Kidney (tissue), 14 donors: ENCODE measurements around the gene LRRN2. TPM values are rescaled to one million over a fixed set of nuclear protein-coding genes. Genes with fewer than 3 reads are reported as not detected.
"Not testable (repeated sequence)": the region's sequence is repeated elsewhere in the genome, so short reads cannot be mapped to it uniquely, and the experiment has no call there.

Source experiments
- DNase-seq, 5 donors: peaks; one replicate each; pipeline ENCODE4 v3.0.0-alpha.2; 2013 to 2020
- FAIRE-seq: peaks from 2 replicates; lab custom pipeline; 2012; peaks lifted over from hg19 to GRCh38; lab: Jason Lieb, UNC
- H3K27ac ChIP-seq, 2 donors: one replicate each; pipeline ENCODE4 v1.7.0; 2013; ENCODE audit warnings: low read depth in 2 of 2, low read length in 2 of 2, inconsistent platforms in 1 of 2
- H3K27me3 ChIP-seq: one replicate; pipeline ENCODE4 v1.7.1; 2013; ENCODE audit warnings: low read length, inconsistent platforms; ENCODE audit not compliant: control insufficient read depth, insufficient read depth
- H3K36me3 ChIP-seq, 3 donors: one replicate each; pipeline versions ENCODE4 v1.7.0 to v1.7.1; 2013; ENCODE audit warnings: low read length in 3 of 3, control low read depth in 1 of 3, inconsistent platforms in 1 of 3; ENCODE audit not compliant: insufficient read depth in 3 of 3, control insufficient read depth in 2 of 3
- H3K4me1 ChIP-seq, 3 donors: one replicate each; pipeline versions ENCODE4 v1.7.0 to v1.7.1; 2013; ENCODE audit warnings: low read length in 3 of 3, inconsistent platforms in 1 of 3, low read depth in 1 of 3; ENCODE audit not compliant: control insufficient read depth in 2 of 3, insufficient read depth in 2 of 3
- H3K4me3 ChIP-seq, 3 donors: one replicate each; pipeline versions ENCODE4 v1.7.0 to v1.8.1; 2013; ENCODE audit warnings: low read length in 3 of 3, control low read depth in 1 of 3, inconsistent platforms in 1 of 3
- H3K9ac ChIP-seq, 3 donors: one replicate each; pipeline versions ENCODE4 v1.7.0 to v1.7.1; 2013; ENCODE audit warnings: low read length in 3 of 3, control low read depth in 1 of 3, inconsistent platforms in 1 of 3
- H3K9me3 ChIP-seq, 3 donors: one replicate each; pipeline versions ENCODE4 v1.7.0 to v1.7.1; 2013; ENCODE audit warnings: low read length in 3 of 3, control low read depth in 1 of 3, inconsistent platforms in 1 of 3; ENCODE audit not compliant: control insufficient read depth in 2 of 3, insufficient read depth in 1 of 3
- intact Hi-C: fragments of 100-400 bp; cut with DNase I; formaldehyde crosslinking; loops from one replicate; pipeline ENCODE4 v1.11.1; 2022
- polyA plus RNA-seq: library from polyadenylated mRNA; stranded (reverse); fragments of 350-450 nt; fragmentation: Illumina TruSeq; extraction: RNeasy Lipid Tissue Mini Kit (QIAGEN cat#74804); gene quantifications from one replicate; pipeline ENCODE4 v1.2.3, GENCODE V29; 2014; ENCODE audit warnings: low read depth, low replicate concordance; ENCODE audit not compliant: insufficient read depth
- total RNA-seq: library from RNA; stranded (reverse); fragmentation: NEBNext Ultra II Directional; extraction: Animal tissue kit (Norgen Biotek cat#: 25700); gene quantifications from one replicate; pipeline ENCODE4 v1.2.1, GENCODE V29; 2021
- TF ChIP-seq, protein P1 (sequence below): IDR thresholded peaks from 3 replicates; pipeline ENCODE4 v1.5.1; 2012; ENCODE audit warnings: mild to moderate bottlenecking, moderate library complexity, borderline replicate concordance; ENCODE audit not compliant: insufficient read depth; ENCODE audit errors: extremely low read depth
- donor health status: control.
- donor health status: control.
- donor health status: control.
- donor health status: control.
- donor health status: control.
- donor health status: DM: yes; HTN: yes; CAD: no.
- donor health status: Normal renal cell carcinoma (clear cell type).

LRRN2 gene
- total and polyA plus RNA-seq, 2 donors from 2014 or later, result 14.4 to 16.0 TPM

DNA sequence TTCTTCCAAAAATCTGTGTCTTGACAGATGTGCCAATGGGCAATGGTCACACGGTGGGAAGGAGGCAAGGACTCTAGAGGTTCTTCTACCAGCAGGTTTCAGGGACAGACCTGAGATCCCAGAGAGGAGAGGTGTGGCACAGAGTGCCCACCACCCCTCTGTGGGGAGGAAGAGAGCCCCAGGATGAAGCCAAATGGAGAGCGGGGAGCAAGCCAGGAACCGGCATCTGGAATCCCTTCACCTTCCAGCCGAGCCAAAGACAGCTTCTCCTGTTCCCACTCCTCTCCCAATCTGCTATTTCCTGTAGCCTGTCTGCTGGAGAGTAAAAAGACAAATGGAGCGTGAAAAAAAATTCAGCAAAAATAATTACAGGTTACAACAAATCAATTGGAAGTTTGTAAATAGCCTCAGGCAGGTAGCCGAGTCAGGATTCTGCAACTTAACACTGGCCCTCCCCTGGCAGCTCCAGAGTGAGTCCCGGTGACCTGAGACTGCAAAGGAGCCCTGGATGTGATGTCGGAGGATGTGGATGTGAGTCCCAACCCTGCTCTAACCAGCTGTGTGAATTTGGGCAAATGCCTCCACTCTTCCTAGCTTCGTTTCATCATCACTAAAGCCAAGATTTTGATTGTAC lies 45.4 kb upstream of the LRRN2 start:
- no peaks in the 10 kb centered on the region for H3K9me3 ChIP-seq
- FAIRE-seq (no peak), DNase-seq (peak in 3 of 5 donors; percentile 39 to 55 (median 51))
- H3K27ac ChIP-seq, result no peak overlapping the region
- H3K4me3 ChIP-seq, result no peak overlapping the region
- no peak overlapping the region for H3K9ac ChIP-seq
- intact Hi-C loops, result no loop called here
- no peaks in the 10 kb centered on the region for H3K36me3 ChIP-seq
- TF ChIP-seq, protein P1, sequence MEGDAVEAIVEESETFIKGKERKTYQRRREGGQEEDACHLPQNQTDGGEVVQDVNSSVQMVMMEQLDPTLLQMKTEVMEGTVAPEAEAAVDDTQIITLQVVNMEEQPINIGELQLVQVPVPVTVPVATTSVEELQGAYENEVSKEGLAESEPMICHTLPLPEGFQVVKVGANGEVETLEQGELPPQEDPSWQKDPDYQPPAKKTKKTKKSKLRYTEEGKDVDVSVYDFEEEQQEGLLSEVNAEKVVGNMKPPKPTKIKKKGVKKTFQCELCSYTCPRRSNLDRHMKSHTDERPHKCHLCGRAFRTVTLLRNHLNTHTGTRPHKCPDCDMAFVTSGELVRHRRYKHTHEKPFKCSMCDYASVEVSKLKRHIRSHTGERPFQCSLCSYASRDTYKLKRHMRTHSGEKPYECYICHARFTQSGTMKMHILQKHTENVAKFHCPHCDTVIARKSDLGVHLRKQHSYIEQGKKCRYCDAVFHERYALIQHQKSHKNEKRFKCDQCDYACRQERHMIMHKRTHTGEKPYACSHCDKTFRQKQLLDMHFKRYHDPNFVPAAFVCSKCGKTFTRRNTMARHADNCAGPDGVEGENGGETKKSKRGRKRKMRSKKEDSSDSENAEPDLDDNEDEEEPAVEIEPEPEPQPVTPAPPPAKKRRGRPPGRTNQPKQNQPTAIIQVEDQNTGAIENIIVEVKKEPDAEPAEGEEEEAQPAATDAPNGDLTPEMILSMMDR, result no peak
- H3K4me1 ChIP-seq, result no peaks in the 10 kb centered on the region
- H3K27me3 ChIP-seq, result no peaks in the 10 kb centered on the region

DNA sequence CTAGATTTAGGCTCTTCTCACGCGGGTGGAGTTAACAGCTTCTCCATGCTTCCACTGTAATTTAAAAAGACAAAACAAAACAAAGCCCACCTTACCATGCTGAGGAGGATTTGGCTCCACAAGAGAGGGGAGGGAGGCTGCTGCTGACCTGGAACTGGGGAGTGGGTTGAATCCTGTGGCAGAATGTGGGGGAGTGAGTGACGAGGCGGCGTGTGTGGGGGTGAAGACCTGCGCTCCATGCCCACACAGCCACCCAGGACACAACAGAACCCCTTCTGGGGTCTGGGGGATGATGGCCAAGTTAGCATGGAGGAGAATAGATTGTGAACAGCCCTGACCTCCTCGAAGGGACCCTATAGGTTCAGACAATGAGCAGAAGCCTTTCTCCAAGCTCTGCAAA lies 44.0 kb upstream of the LRRN2 start:
- Histone ChIP-seq H3K27ac (no peak overlapping the region), H3K4me1 (no peaks in the 10 kb centered on the region), H3K9ac (no peak overlapping the region), H3K9me3 (no peaks in the 10 kb centered on the region), H3K27me3 (no peaks in the 10 kb centered on the region), H3K4me3 (no peak overlapping the region), H3K36me3 (no peaks in the 10 kb centered on the region)
- FAIRE-seq (no peak), DNase-seq (no peak)
- TF ChIP-seq, protein P1, result no peak
- intact Hi-C loops, result no loop called here

DNA sequence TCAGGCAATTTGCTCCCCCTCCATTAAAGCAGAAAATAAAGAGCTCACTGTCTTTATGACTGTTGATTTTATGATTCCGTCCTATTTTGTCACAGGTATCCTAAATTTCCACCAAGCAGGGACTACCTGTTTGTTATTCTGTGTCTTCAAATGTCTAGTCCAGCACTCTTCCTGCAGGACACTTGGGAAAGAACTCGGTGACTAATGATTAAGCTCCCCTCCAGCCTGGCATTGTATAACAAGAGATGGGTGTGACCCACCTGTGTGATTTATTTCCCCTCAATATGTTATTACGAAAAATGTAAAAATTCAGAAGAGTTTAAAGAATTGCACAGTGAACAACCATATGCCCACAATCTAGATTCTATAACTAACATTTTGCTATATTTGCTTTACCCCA lies 42.9 kb upstream of the LRRN2 start:
- no peak for FAIRE-seq
- Histone ChIP-seq H3K4me1 (no peaks in the 10 kb centered on the region), H3K4me3 (no peak overlapping the region), H3K9me3 (no peaks in the 10 kb centered on the region), H3K27ac (no peak overlapping the region), H3K36me3 (no peaks in the 10 kb centered on the region), H3K9ac (no peak overlapping the region), H3K27me3 (no peaks in the 10 kb centered on the region)
- DNase-seq, result no peak
- TF ChIP-seq, protein P1, result no peak
- intact Hi-C loops, result no loop called here

DNA sequence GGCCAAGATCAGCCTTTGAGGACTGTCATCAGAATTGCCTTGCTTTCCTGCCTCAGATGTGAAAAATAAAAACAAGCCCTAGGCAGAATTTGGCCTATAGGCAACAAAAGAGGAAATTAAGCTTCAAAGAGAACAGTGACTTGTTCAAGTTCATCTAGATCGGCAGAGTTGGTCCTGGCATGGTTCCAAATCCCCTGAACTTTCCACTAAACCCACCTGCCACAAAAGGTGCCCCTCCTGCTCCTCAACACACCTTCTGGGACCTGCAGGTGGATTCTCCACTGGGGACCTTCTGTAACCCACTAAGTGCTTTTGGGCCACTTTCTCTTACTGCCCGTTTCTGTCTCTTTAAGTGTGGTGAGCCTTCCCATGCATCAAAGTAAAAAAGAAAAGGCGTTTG lies 42.5 kb upstream of the LRRN2 start:
- Histone ChIP-seq H3K27ac (no peak overlapping the region), H3K4me1 (peaks cover 0 to 3% (median 0%) of the 10 kb centered on the region in 3 donors), H3K9ac (no peak overlapping the region), H3K36me3 (no peaks in the 10 kb centered on the region), H3K9me3 (no peaks in the 10 kb centered on the region), H3K4me3 (no peak overlapping the region), H3K27me3 (no peaks in the 10 kb centered on the region)
- FAIRE-seq, result no peak
- intact Hi-C loops, result no loop called here
- DNase-seq, result no peak
- TF ChIP-seq, protein P1, result no peak

DNA sequence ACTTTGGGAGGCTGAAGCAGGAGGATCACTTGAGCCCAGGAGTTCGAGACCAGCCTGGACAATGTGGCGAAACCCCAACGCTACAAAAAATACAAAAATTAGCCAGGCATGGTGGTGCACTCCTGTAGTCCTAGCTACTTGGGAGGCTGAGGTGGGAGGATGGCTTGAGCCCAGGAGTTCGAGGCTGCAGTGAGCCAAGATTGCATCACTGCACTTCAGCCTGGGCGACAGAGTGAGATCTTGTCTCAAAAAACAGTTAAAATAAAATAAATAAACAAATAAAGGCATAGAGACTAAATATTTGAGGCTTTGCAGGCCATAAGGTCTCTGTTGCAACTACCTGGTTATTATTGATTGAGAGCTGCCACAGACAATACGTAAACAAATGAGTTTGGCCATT lies 41.9 kb upstream of the LRRN2 start:
- not testable (repeated sequence) for DNase-seq, H3K9ac ChIP-seq

More for the DNA sequence above, 41.9 kb upstream of the LRRN2 start:
- H3K36me3 ChIP-seq, FAIRE-seq, H3K9me3 ChIP-seq, H3K4me1 ChIP-seq, H3K4me3 ChIP-seq, intact Hi-C loops, H3K27me3 ChIP-seq, H3K27ac ChIP-seq: not testable (repeated sequence)
